Neutrophil (primary cell): ENCODE data around the gene CCDC50.

Experiments used
- H3K27ac ChIP-seq: fragments of 200-600 bp; sonication (generic); 2 replicates; pipeline ENCODE4 v1.5.1; 2016; ENCODE audit warnings: mild to moderate bottlenecking, moderate library complexity
- H3K27me3 ChIP-seq: fragments of 200-600 bp; sonication (generic); 2 replicates; pipeline ENCODE4 v1.6.0; 2016; ENCODE audit warnings: mild to moderate bottlenecking
- H3K36me3 ChIP-seq: fragments of 200-600 bp; sonication (generic); 2 replicates; pipeline ENCODE4 v1.5.1; 2017
- H3K4me1 ChIP-seq, 2 experiments: fragments of 200-600 bp in 1 of 2; sonication (generic) in 1 of 2; 1 replicate in 1 of 2; 2 replicates in 1 of 2; pipeline versions ENCODE4 v1.5.1 to v1.6.1; 2013 to 2016; ENCODE audit warnings: low read depth in 1 of 2, low read length in 1 of 2, mild to moderate bottlenecking in 1 of 2, moderate library complexity in 1 of 2; ENCODE audit not compliant: control insufficient read depth in 1 of 2, insufficient read depth in 1 of 2
- H3K4me3 ChIP-seq, 2 experiments: fragments of 200-600 bp in 1 of 2; sonication (generic) in 1 of 2; 1 replicate in 1 of 2; 2 replicates in 1 of 2; pipeline ENCODE4 v1.5.1; 2013 to 2016; ENCODE audit warnings: low read depth in 1 of 2, low read length in 1 of 2, mild to moderate bottlenecking in 1 of 2, moderate library complexity in 1 of 2
- H3K9me3 ChIP-seq: fragments of 200-600 bp; sonication (generic); 2 replicates; pipeline ENCODE4 v1.5.1; 2016
- TF ChIP-seq, protein P1 (sequence below): fragments of 200-600 bp; sonication (generic); IDR thresholded peaks from 2 replicates; pipeline ENCODE4 v1.5.1; 2016; ENCODE audit warnings: antibody characterized with exemption

CCDC50 gene

DNA sequence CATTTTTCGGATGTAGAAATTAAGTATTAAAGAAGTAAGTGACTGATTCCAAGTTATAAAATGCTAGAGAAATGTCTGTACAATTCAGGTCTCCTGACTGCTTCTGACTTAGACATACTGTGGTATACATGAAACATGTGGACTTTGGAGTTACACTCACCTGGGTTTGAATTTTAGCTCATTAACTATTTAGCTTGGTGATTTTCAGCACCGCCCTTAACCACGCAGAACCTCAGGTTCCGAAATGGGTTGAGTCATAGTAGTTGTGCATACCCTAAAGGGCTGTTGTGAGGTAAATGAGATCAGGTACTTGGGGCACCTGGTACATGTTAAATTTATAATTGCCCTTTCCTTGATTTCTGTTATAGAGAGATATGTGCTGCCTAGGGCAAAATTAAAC is 34.0 kb downstream of the CCDC50 start:
- no peak overlapping the region for H3K27ac ChIP-seq
- H3K27me3 ChIP-seq = no peaks in the 10 kb centered on the region
- no peak overlapping the region for H3K4me3 ChIP-seq
- no peaks in the 10 kb centered on the region for H3K4me1 ChIP-seq
- no peaks in the 10 kb centered on the region for H3K9me3 ChIP-seq
- TF ChIP-seq, protein P1, sequence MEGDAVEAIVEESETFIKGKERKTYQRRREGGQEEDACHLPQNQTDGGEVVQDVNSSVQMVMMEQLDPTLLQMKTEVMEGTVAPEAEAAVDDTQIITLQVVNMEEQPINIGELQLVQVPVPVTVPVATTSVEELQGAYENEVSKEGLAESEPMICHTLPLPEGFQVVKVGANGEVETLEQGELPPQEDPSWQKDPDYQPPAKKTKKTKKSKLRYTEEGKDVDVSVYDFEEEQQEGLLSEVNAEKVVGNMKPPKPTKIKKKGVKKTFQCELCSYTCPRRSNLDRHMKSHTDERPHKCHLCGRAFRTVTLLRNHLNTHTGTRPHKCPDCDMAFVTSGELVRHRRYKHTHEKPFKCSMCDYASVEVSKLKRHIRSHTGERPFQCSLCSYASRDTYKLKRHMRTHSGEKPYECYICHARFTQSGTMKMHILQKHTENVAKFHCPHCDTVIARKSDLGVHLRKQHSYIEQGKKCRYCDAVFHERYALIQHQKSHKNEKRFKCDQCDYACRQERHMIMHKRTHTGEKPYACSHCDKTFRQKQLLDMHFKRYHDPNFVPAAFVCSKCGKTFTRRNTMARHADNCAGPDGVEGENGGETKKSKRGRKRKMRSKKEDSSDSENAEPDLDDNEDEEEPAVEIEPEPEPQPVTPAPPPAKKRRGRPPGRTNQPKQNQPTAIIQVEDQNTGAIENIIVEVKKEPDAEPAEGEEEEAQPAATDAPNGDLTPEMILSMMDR = no peak
- H3K36me3 ChIP-seq = no peaks in the 10 kb centered on the region

DNA sequence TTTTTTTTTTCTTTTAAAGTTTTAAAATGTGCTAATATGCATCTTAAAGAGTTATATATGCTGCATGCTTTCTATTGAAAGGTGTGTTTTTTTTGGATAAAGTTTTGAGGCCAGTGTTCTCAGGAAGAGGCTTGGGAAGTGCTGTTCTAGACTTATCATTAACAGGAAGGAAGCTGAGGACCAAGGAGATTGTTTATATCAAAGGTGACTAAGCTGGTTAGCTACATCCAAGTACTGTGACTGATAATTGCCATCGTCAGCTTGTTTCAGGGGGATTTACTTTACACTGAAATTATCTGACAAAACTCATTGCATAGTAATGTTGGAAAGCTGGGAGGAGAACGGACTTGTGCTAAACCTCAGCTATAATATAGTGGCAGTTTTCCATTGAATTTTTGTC is 37.5 kb downstream of the CCDC50 start:
- TF ChIP-seq, protein P1 = no peak
- Histone ChIP-seq H3K4me1 (no peaks in the 10 kb centered on the region), H3K27me3 (no peaks in the 10 kb centered on the region), H3K9me3 (no peaks in the 10 kb centered on the region), H3K36me3 (no peaks in the 10 kb centered on the region), H3K27ac (no peak overlapping the region), H3K4me3 (no peak overlapping the region)

DNA sequence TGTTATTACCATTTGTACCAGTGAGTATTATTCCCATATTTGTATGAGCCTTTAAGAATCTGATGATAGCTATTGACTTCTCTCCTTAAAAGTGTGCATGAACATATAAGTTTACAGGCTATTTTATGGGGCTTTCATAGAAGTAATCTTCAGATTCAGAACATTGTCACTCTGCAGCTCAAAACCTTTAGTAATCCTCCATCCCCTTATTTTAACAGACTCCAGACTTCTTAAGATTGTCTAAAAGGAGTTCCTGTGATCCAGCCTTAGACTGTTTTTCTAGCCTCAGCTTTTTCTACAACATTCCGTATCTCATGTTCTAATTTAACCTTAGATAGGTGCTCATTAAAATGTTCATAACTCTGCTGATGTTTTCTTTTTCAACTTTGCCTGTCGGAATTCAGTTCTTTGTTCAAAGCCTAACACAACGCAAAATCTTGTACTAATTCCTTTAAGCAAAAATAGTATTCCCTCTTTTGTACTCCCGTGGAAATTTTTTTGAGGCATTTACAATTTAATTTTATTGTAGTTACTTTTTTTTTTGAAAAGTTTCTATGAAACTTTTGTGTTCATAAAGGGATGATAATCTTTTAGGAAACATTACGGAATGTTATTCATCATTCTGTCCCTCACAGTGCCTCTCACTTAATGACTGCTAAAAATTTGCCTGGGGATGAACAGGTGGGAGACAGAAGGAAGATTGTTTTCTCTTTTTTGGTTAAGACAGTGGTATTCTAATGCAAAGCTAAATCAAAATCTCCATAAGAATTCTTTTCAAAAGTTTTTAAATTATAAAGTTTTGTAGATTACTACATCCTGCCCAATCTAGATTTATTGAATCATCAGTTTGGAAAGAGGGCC is 39.8 kb downstream of the CCDC50 start:
- H3K4me3 ChIP-seq = no peak overlapping the region
- no peaks in the 10 kb centered on the region for H3K9me3 ChIP-seq
- no peak overlapping the region for H3K27ac ChIP-seq
- TF ChIP-seq, protein P1 = no peak
- no peaks in the 10 kb centered on the region for H3K4me1 ChIP-seq
- no peaks in the 10 kb centered on the region for H3K27me3 ChIP-seq
- no peaks in the 10 kb centered on the region for H3K36me3 ChIP-seq

DNA sequence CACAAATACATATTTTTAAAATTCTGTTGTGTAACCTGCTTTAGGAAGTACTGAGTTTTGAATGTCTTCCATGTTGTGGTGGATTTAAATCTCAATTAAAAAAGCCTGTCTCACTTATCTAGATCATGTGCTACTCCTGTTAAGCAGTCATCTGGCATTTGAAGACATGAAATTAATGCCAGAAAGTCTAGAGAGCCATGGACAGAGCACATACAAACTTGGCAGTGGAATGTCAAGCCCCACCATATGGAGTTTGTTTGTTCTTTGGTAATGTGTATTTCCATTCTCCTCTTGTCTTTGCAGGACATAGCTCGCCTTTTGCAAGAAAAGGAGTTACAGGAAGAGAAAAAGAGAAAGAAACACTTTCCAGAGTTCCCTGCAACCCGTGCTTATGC is 40.4 kb downstream of the CCDC50 start:
- Histone ChIP-seq H3K9me3 (no peaks in the 10 kb centered on the region), H3K27ac (no peak overlapping the region), H3K36me3 (no peaks in the 10 kb centered on the region), H3K27me3 (no peaks in the 10 kb centered on the region), H3K4me1 (no peaks in the 10 kb centered on the region), H3K4me3 (no peak overlapping the region)
- TF ChIP-seq, protein P1 = no peak

DNA sequence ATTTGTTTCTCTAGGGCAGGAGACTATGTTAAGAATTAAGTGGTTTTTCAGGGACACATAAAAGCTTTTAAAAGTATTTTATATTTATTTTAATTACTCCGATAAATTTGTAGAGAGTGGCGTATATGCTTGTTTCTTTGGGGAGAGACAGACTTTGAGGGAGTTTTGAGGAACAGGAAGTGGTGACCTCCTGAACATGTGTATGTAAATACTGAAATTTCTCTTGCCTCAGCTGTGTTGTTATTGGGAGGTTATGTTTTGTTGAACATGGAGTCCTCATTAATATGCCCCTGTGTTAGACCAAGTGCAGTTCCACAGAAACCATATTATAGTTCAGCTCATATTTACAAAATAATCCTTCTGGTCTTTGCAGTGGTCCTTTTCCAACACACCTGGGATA is 42.9 kb downstream of the CCDC50 start:
- Histone ChIP-seq H3K27ac (no peak overlapping the region), H3K27me3 (no peaks in the 10 kb centered on the region), H3K9me3 (no peaks in the 10 kb centered on the region), H3K4me3 (no peak overlapping the region), H3K4me1 (no peaks in the 10 kb centered on the region), H3K36me3 (no peaks in the 10 kb centered on the region)
- TF ChIP-seq, protein P1 = no peak
